LNCaP clone FGC (cell line): ENCODE measurements around the gene PHF3.

ENCODE experiments used
- DNase-seq: peaks from one replicate; pipeline ENCODE4 v3.0.0-alpha.2; 2011; ENCODE audit warnings: low read depth
- H3K4me3 ChIP-seq: 2 replicates; pipeline ENCODE4 v1.5.1; 2011; ENCODE audit warnings: mild to moderate bottlenecking, low read depth, low read length, control low read depth
- CTCF ChIP-seq: IDR thresholded peaks from 2 replicates; pipeline ENCODE4 v1.5.1; 2012; ENCODE audit warnings: mild to moderate bottlenecking; ENCODE audit not compliant: control insufficient read depth, insufficient read depth; ENCODE audit errors: extremely low read depth

The PHF3 gene

GRCh38 chr6:63599243-63599642 is 36.4 kb upstream of the PHF3 start:
- no peak for DNase-seq
- H3K4me3 ChIP-seq, result no peak overlapping the region
- TF ChIP-seq CTCF, result no peak

GRCh38 chr6:63600136-63600535 is 35.5 kb upstream of the PHF3 start:
- no peak overlapping the region for H3K4me3 ChIP-seq
- no peak for DNase-seq
- no peak for TF ChIP-seq CTCF

- no peak for DNase-seq
- no peak overlapping the region for H3K4me3 ChIP-seq
- TF ChIP-seq CTCF, result no peak
These were observed 26.4 kb upstream of the PHF3 start for GRCh38 chr6:63609231-63609630.

- no peak for DNase-seq
- no peak overlapping the region for H3K4me3 ChIP-seq
- no peak for TF ChIP-seq CTCF
These were observed 24.7 kb upstream of the PHF3 start for GRCh38 chr6:63610944-63611343.

- TF ChIP-seq CTCF, result no peak
- no peak overlapping the region for H3K4me3 ChIP-seq
These were observed 24.0 kb upstream of the PHF3 start for GRCh38 chr6:63611560-63611959.

GRCh38 chr6:63615590-63615989 is 20.0 kb upstream of the PHF3 start:
- DNase-seq, result no peak
- no peak for TF ChIP-seq CTCF
- H3K4me3 ChIP-seq, result no peak overlapping the region

More at GRCh38 chr6:63611560-63611959, 24.0 kb upstream of the PHF3 start:
- no peak for DNase-seq

GRCh38 chr6:63624091-63624490 is 11.5 kb upstream of the PHF3 start:
- H3K4me3 ChIP-seq, result no peak overlapping the region
- DNase-seq, result no peak
- TF ChIP-seq CTCF, result no peak
